PC-3 (cell line): ENCODE measurements around the gene DLGAP1.

Experiments used
- EZH2 ChIP-seq: fragments of 300-600 bp; sonication (generic); IDR thresholded peaks from one replicate; pipeline ENCODE4 v1.6.1; 2017; ENCODE audit warnings: antibody characterized with exemption, mild to moderate bottlenecking, low read length; ENCODE audit not compliant: unreplicated experiment
- EZH2phosphoT487 ChIP-seq: fragments of 300-600 bp; sonication (generic); IDR thresholded peaks from 2 replicates; pipeline ENCODE4 v1.6.1; 2018; ENCODE audit warnings: mild to moderate bottlenecking, antibody characterized with exemption, low read length, borderline replicate concordance
- TF ChIP-seq, protein P1 (sequence below): fragments of 300-600 bp; sonication (generic); conservative IDR thresholded peaks from 2 replicates; pipeline ENCODE4 v1.5.1; 2017; ENCODE audit warnings: antibody characterized with exemption, low read depth, mild to moderate bottlenecking, low read length

DNA sequence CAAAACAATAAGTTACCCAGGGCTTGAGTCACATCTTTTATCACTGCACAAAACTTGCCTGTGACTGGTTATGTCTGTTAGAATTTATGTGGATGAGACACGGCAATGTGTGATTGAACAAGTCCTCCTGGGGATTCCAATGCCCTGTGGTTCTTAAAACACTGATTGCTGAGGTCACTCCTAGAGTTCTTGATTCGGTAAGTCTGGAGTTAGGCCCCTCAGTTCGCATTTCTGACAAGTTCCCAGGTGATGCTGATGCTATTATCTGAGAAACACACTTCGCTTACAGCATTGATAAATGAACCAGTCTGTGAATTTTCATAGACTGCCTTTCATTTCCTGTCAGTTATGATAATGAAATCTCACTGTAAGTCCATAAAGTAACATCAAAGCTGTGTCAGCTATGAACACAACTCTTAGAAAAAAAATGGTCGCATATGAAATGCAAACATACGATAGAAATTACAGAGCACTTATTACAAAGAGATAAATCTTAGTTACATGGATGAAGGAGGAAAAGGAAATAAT, 214.0 kb downstream of the DLGAP1 start:
- TF ChIP-seq, protein P1, sequence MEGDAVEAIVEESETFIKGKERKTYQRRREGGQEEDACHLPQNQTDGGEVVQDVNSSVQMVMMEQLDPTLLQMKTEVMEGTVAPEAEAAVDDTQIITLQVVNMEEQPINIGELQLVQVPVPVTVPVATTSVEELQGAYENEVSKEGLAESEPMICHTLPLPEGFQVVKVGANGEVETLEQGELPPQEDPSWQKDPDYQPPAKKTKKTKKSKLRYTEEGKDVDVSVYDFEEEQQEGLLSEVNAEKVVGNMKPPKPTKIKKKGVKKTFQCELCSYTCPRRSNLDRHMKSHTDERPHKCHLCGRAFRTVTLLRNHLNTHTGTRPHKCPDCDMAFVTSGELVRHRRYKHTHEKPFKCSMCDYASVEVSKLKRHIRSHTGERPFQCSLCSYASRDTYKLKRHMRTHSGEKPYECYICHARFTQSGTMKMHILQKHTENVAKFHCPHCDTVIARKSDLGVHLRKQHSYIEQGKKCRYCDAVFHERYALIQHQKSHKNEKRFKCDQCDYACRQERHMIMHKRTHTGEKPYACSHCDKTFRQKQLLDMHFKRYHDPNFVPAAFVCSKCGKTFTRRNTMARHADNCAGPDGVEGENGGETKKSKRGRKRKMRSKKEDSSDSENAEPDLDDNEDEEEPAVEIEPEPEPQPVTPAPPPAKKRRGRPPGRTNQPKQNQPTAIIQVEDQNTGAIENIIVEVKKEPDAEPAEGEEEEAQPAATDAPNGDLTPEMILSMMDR, result no peak
- TF ChIP-seq EZH2phosphoT487 (no peak), EZH2 (no peak)
